Lung (tissue), 12 donors: ENCODE measurements around the gene RNF149. TPM values are rescaled to one million over a fixed set of nuclear protein-coding genes. Genes with fewer than 3 reads are reported as not detected.
"Not testable (repeated sequence)": the region's sequence is repeated elsewhere in the genome, so short reads cannot be mapped to it uniquely, and the experiment has no call there.

Source experiments
- ATAC-seq: fragments of 200-7000 bp; cut with Tn5 transposase; one replicate; pipeline ENCODE4 v1.9.1; 2020; ENCODE audit warnings: moderate number of reproducible peaks; ENCODE audit not compliant: insufficient read depth, low FRiP score
- DNase-seq, 3 donors: peaks; one replicate each; pipeline ENCODE4 v3.0.0-alpha.2; 2013 to 2017
- H3K27ac ChIP-seq, 2 donors: one replicate each; pipeline ENCODE4 v1.5.1; 2013; ENCODE audit warnings: mild to moderate bottlenecking in 2 of 2, moderate library complexity in 2 of 2, control low read depth in 1 of 2, inconsistent platforms in 1 of 2, low read depth in 1 of 2, low read length in 1 of 2
- H3K27me3 ChIP-seq, 3 donors: one replicate each; pipeline ENCODE4 v1.5.1; 2013; ENCODE audit warnings: low read length in 2 of 3; ENCODE audit not compliant: control insufficient read depth in 3 of 3, insufficient read depth in 3 of 3
- H3K36me3 ChIP-seq, 4 donors: one replicate each; pipeline ENCODE4 v1.5.1; 2013; ENCODE audit warnings: low read length in 4 of 4, mild to moderate bottlenecking in 1 of 4, moderate library complexity in 1 of 4; ENCODE audit not compliant: control insufficient read depth in 4 of 4, insufficient read depth in 4 of 4
- H3K4me1 ChIP-seq, 5 donors: one replicate each; pipeline ENCODE4 v1.5.1; 2013; ENCODE audit warnings: low read length in 5 of 5, mild to moderate bottlenecking in 2 of 5, moderate library complexity in 1 of 5; ENCODE audit not compliant: control insufficient read depth in 5 of 5, insufficient read depth in 5 of 5
- H3K4me3 ChIP-seq: one replicate; pipeline ENCODE4 v1.5.1; 2013; ENCODE audit warnings: mild to moderate bottlenecking, control low read depth, moderate library complexity
- H3K9ac ChIP-seq, 2 donors: one replicate each; pipeline ENCODE4 v1.5.1; 2013; ENCODE audit warnings: low read length in 2 of 2, control low read depth in 1 of 2; ENCODE audit not compliant: insufficient read depth in 1 of 2
- H3K9me3 ChIP-seq, 4 donors: one replicate each; pipeline ENCODE4 v1.5.1; 2013; ENCODE audit warnings: low read length in 3 of 4, mild to moderate bottlenecking in 1 of 4, moderate library complexity in 1 of 4; ENCODE audit not compliant: control insufficient read depth in 4 of 4, insufficient read depth in 3 of 4
- WGBS, 2 donors: extraction: QIAGEN DNeasy Blood & Tissue Kit; methylation state at CpG; one replicate each; pipeline ENCODE4 v1.1.7; 2013; 5-methylcytosine and 5-hydroxymethylcytosine counted together
- polyA plus RNA-seq, 2 donors: library from polyadenylated mRNA; stranded (reverse); fragments of 200-250 nt; gene quantifications; one replicate each; pipeline ENCODE4 v1.2.1, GENCODE V29; 2013
- total RNA-seq, 2 donors: library from RNA; depleted of rRNA in 1 of 2; stranded (reverse); fragments of >200 nt in 1 of 2; gene quantifications; one replicate each; pipeline ENCODE4 v1.2.1, GENCODE V29; 2014 to 2021
- TF ChIP-seq, protein P1 (sequence below): IDR thresholded peaks from 2 replicates; pipeline ENCODE4 v1.5.1; 2012; ENCODE audit warnings: mild to moderate bottlenecking; ENCODE audit errors: control extremely low read depth, extremely low read depth
- donor health status: control.
- donor health status: control.
- donor health status: Bipolar disorder and iron deficiency.
- donor health status: healthy.
- donor health status: DM: yes; HTN: yes; CAD: no.

RNF149 gene
- total and polyA plus RNA-seq, 4 donors: 46.7 to 106 (median 93.4) TPM

- H3K27me3 ChIP-seq: no peaks in the 10 kb centered on the region
- peaks cover 0 to 5% (median 1%) of the 10 kb centered on the region in 4 donors for H3K36me3 ChIP-seq
- peak overlapping the region in 1 of 2 donors; percentile 59 for H3K9ac ChIP-seq
- H3K4me1 ChIP-seq: peaks cover 8 to 17% (median 10%) of the 10 kb centered on the region in 5 donors
- WGBS, 2 donors: 33 to 37% methylated on average over 16 of the region's 16 CpGs
- peak; percentile 37 to 60 (median 40) for DNase-seq
- H3K27ac ChIP-seq: peak overlapping the region; percentile 81 to 88
- H3K9me3 ChIP-seq: no peaks in the 10 kb centered on the region
- H3K4me3 ChIP-seq: peak overlapping the region; percentile 41
- peak; percentile 28 for ATAC-seq
- TF ChIP-seq, protein P1, sequence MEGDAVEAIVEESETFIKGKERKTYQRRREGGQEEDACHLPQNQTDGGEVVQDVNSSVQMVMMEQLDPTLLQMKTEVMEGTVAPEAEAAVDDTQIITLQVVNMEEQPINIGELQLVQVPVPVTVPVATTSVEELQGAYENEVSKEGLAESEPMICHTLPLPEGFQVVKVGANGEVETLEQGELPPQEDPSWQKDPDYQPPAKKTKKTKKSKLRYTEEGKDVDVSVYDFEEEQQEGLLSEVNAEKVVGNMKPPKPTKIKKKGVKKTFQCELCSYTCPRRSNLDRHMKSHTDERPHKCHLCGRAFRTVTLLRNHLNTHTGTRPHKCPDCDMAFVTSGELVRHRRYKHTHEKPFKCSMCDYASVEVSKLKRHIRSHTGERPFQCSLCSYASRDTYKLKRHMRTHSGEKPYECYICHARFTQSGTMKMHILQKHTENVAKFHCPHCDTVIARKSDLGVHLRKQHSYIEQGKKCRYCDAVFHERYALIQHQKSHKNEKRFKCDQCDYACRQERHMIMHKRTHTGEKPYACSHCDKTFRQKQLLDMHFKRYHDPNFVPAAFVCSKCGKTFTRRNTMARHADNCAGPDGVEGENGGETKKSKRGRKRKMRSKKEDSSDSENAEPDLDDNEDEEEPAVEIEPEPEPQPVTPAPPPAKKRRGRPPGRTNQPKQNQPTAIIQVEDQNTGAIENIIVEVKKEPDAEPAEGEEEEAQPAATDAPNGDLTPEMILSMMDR: no peak
Measured at GRCh38 chr2:101251844-101252407, 56.6 kb downstream of the RNF149 start.

DNA sequence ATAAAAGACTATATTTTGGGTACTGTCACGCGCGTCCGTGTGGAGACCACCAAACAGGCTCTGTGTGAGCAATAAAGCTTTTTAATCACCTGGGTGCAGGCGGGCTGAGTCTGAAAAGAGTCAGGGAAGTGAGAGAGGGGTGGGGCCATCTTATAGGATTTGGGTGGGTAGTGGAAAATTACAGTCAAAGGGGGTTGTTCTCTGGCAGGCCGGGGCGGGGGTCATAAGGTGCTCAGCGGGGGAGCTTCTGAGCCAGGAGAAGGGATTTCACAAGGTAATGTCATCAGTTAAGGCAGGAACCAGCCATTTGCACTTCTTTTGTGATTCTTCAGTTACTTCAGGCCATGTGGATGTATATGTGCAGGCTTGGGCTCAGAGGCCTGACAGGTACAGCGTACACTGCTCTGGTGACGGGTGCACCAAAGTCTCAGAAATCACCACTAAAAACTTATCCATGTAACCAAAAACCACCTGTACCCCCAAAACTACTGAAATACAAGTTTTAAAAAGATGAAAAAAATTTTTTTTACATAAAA is 57.2 kb downstream of the RNF149 start:
- H3K9me3 ChIP-seq, H3K4me3 ChIP-seq, DNase-seq, H3K9ac ChIP-seq, ATAC-seq, H3K27me3 ChIP-seq, H3K36me3 ChIP-seq, H3K27ac ChIP-seq: not testable (repeated sequence)
- H3K4me1 ChIP-seq: peaks cover 8 to 16% (median 10%) of the 10 kb centered on the region in 5 donors
- WGBS, 2 donors: 85 to 93% methylated on average over 10 of the region's 10 CpGs

GRCh38 chr2:101249826-101250225 is 58.7 kb downstream of the RNF149 start:
- peaks cover 0 to 5% (median under 1%) of the 10 kb centered on the region in 4 donors for H3K36me3 ChIP-seq
- 58 to 78% methylated on average over 5 of the region's 5 CpGs for WGBS, 2 donors
- no peaks in the 10 kb centered on the region for H3K9me3 ChIP-seq
- DNase-seq (no peak), ATAC-seq (no peak)
- no peaks in the 10 kb centered on the region for H3K27me3 ChIP-seq
- H3K9ac ChIP-seq: no peak overlapping the region
- H3K4me1 ChIP-seq: peaks cover 8 to 15% (median 11%) of the 10 kb centered on the region in 5 donors
- TF ChIP-seq, protein P1: no peak
- no peak overlapping the region for H3K27ac ChIP-seq
- no peak overlapping the region for H3K4me3 ChIP-seq

GRCh38 chr2:101248756-101249155 is 59.7 kb downstream of the RNF149 start:
- not testable (repeated sequence) for H3K4me3 ChIP-seq, H3K36me3 ChIP-seq, ATAC-seq, H3K9me3 ChIP-seq, H3K27me3 ChIP-seq, DNase-seq, H3K9ac ChIP-seq, H3K27ac ChIP-seq
- H3K4me1 ChIP-seq: peaks cover 0 to 13% (median 4%) of the 10 kb centered on the region in 5 donors
- 81 to 82% methylated on average over 5 of the region's 5 CpGs for WGBS, 2 donors

- ATAC-seq, DNase-seq, H3K36me3 ChIP-seq, H3K27me3 ChIP-seq, H3K27ac ChIP-seq, H3K4me1 ChIP-seq, H3K4me3 ChIP-seq, H3K9ac ChIP-seq, H3K9me3 ChIP-seq: not testable (repeated sequence)
- 96% methylated on average over 5 of the region's 5 CpGs for WGBS, 2 donors
Measured at GRCh38 chr2:101245468-101245867, 63.0 kb downstream of the RNF149 start.

DNA sequence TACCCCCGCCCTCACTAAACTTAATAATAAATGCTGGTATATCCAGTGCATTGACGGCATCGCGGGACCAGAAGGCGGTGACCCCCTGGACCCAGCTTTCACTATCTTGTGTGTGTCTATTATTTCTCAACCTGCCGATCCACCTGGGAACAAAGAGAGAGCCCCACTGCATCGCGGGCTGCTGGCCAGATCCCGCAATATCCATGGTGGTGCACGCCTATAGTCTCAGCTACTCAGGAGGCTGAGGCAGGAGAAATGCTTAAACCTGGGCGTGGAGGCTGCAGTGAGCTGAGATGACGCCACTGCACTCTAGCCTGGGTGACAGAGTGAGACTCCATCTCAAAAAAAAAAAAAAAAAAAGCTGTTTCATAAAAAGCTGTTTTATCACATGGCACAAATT is 63.6 kb downstream of the RNF149 start:
- H3K27me3 ChIP-seq, H3K4me3 ChIP-seq, ATAC-seq, H3K4me1 ChIP-seq, H3K36me3 ChIP-seq, H3K9me3 ChIP-seq, H3K27ac ChIP-seq, H3K9ac ChIP-seq, DNase-seq: not testable (repeated sequence)
- whole genome bisulfite sequencing, 2 donors: 91 to 94% methylated on average over 12 of the region's 12 CpGs

GRCh38 chr2:101244373-101244772 is 64.1 kb downstream of the RNF149 start:
- WGBS, 2 donors: 68 to 87% methylated on average over 4 of the region's 4 CpGs
- not testable (repeated sequence) for H3K9ac ChIP-seq, H3K4me1 ChIP-seq, ATAC-seq, H3K36me3 ChIP-seq, H3K9me3 ChIP-seq, DNase-seq, H3K4me3 ChIP-seq, H3K27ac ChIP-seq, H3K27me3 ChIP-seq
